Liver (tissue), 9 donors: ENCODE measurements around the gene JAGN1. TPM values are rescaled to one million over a fixed set of nuclear protein-coding genes. Genes with fewer than 3 reads are reported as not detected.
"Not testable (repeated sequence)": the region's sequence is repeated elsewhere in the genome, so short reads cannot be mapped to it uniquely, and the experiment has no call there.

Experiments used
- DNase-seq: peaks from one replicate; pipeline ENCODE4 v3.0.0-alpha.2; 2017; ENCODE audit warnings: low spot score
- H3K27ac ChIP-seq, 2 donors: one replicate each; pipeline ENCODE4 v1.7.0; 2013; ENCODE audit warnings: inconsistent platforms in 2 of 2, low read length in 2 of 2, control low read depth in 1 of 2, low read depth in 1 of 2, mild to moderate bottlenecking in 1 of 2
- H3K27me3 ChIP-seq, 4 donors: one replicate each; pipeline versions ENCODE4 v1.6.1 to v1.7.0; 2013; ENCODE audit warnings: low read length in 3 of 4, inconsistent platforms in 1 of 4, mild to moderate bottlenecking in 1 of 4, moderate library complexity in 1 of 4; ENCODE audit not compliant: control insufficient read depth in 4 of 4, insufficient read depth in 4 of 4
- H3K36me3 ChIP-seq, 4 donors: one replicate each; pipeline versions ENCODE4 v1.6.1 to v1.7.0; 2013; ENCODE audit warnings: low read length in 3 of 4, mild to moderate bottlenecking in 3 of 4, low read depth in 1 of 4, moderate library complexity in 1 of 4; ENCODE audit not compliant: control insufficient read depth in 4 of 4, insufficient read depth in 3 of 4
- H3K4me1 ChIP-seq, 4 donors: one replicate each; pipeline versions ENCODE4 v1.6.1 to v1.7.0; 2013; ENCODE audit warnings: low read length in 3 of 4, mild to moderate bottlenecking in 3 of 4, moderate library complexity in 1 of 4; ENCODE audit not compliant: control insufficient read depth in 4 of 4, insufficient read depth in 4 of 4
- H3K4me3 ChIP-seq, 3 donors: one replicate each; pipeline versions ENCODE4 v1.6.1 to v1.7.0; 2013; ENCODE audit warnings: low read length in 3 of 3, control low read depth in 1 of 3, low read depth in 1 of 3, mild to moderate bottlenecking in 1 of 3
- H3K9ac ChIP-seq, 2 donors: one replicate each; pipeline ENCODE4 v1.7.0; 2013; ENCODE audit warnings: low read length in 2 of 2, mild to moderate bottlenecking in 2 of 2, moderate library complexity in 2 of 2, control low read depth in 1 of 2, low read depth in 1 of 2
- H3K9me3 ChIP-seq, 4 donors: one replicate each; pipeline versions ENCODE4 v1.6.1 to v1.7.0; 2013; ENCODE audit warnings: low read length in 3 of 4; ENCODE audit not compliant: control insufficient read depth in 4 of 4
- CTCF ChIP-seq: fragments of 150-350 bp; IDR thresholded peaks from 2 replicates; pipeline ENCODE4 v1.5.1; 2017; ENCODE audit warnings: improper control_type of control experiment, low read depth, low read length; ENCODE audit not compliant: missing input control
- EGR1 ChIP-seq, 2 donors: IDR thresholded peaks; 2 replicates each; pipeline ENCODE4 v1.6.1; 2016 to 2018; ENCODE audit warnings: antibody characterized with exemption in 2 of 2, low read depth in 2 of 2
- FOXA2 ChIP-seq: IDR thresholded peaks from 2 replicates; pipeline ENCODE4 v1.6.1; 2016; ENCODE audit warnings: antibody characterized with exemption
- GABPA ChIP-seq, 2 donors: IDR thresholded peaks in 1 of 2; conservative IDR thresholded peaks in 1 of 2; 2 replicates each; pipeline ENCODE4 v1.6.1; 2016; ENCODE audit warnings: antibody characterized with exemption in 2 of 2, mild to moderate bottlenecking in 1 of 2, moderate library complexity in 1 of 2
- HNF4G ChIP-seq: IDR thresholded peaks from 2 replicates; pipeline ENCODE4 v1.6.1; 2016; ENCODE audit warnings: antibody characterized with exemption
- JUND ChIP-seq, 2 donors: IDR thresholded peaks; 2 replicates each; pipeline ENCODE4 v1.6.1; 2016; ENCODE audit warnings: antibody characterized with exemption in 2 of 2
- RAD21 ChIP-seq, 2 donors: IDR thresholded peaks; 2 replicates each; pipeline ENCODE4 v1.6.1; 2016; ENCODE audit warnings: antibody characterized with exemption in 2 of 2, mild to moderate bottlenecking in 2 of 2
- TAF1 ChIP-seq: conservative IDR thresholded peaks from 2 replicates; pipeline ENCODE4 v1.6.1; 2016; ENCODE audit warnings: antibody characterized with exemption, mild to moderate bottlenecking
- ZBTB33 ChIP-seq: IDR thresholded peaks from 2 replicates; pipeline ENCODE4 v1.6.1; 2016; ENCODE audit warnings: antibody characterized with exemption
- WGBS: extraction: QIAGEN DNeasy Blood & Tissue Kit; methylation state at CpG from one replicate; pipeline ENCODE4 v1.1.7; 2013; 5-methylcytosine and 5-hydroxymethylcytosine counted together
- polyA plus RNA-seq, 2 donors: library from polyadenylated mRNA; stranded (reverse) in 1 of 2; unstranded in 1 of 2; fragments of 200-250 nt in 1 of 2; fragments of >200 nt in 1 of 2; fragmentation: Nextera tagmentation in 1 of 2; extraction: Ambion mirVana in 1 of 2; gene quantifications; one replicate each; pipeline versions ENCODE4 v1.2.1 to v1.2.3, GENCODE V29; 2013 to 2015
- total RNA-seq, 2 donors: library from RNA; depleted of rRNA; stranded (reverse); fragments of >200 nt; gene quantifications; one replicate each; pipeline ENCODE4 v1.2.3, GENCODE V29; 2014
- donor health status: healthy.
- donor health status: healthy.
- donor health status: healthy.
- donor health status: healthy.
- donor health status: healthy.

JAGN1 gene
- total and polyA plus RNA-seq, 4 donors, result 18.0 to 46.8 (median 30.6) TPM

GRCh38 chr3:9864200-9864927, 26.0 kb upstream of the JAGN1 start:
- Histone ChIP-seq H3K9ac (no peak overlapping the region), H3K36me3 (no peaks in the 10 kb centered on the region), H3K27ac (no peak overlapping the region), H3K27me3 (no peaks in the 10 kb centered on the region), H3K4me1 (peaks cover 0 to 8% (median 3%) of the 10 kb centered on the region in 4 donors), H3K9me3 (no peaks in the 10 kb centered on the region), H3K4me3 (no peak overlapping the region)
- DNase-seq, result no peak
- TF ChIP-seq FOXA2, result no peak
- WGBS, result 82% methylated on average over 16 of the region's 16 CpGs

GRCh38 chr3:9865125-9865637, 25.2 kb upstream of the JAGN1 start:
- 93% methylated on average over 10 of the region's 10 CpGs for WGBS
- H3K9ac ChIP-seq, H3K27ac ChIP-seq, H3K36me3 ChIP-seq, H3K4me1 ChIP-seq, H3K4me3 ChIP-seq, H3K27me3 ChIP-seq, H3K9me3 ChIP-seq, DNase-seq: not testable (repeated sequence)

GRCh38 chr3:9866639-9867038, 23.8 kb upstream of the JAGN1 start:
- no peak for DNase-seq
- WGBS, result 96% methylated on average over 8 of the region's 8 CpGs
- H3K4me1 ChIP-seq, result peaks cover 0 to 8% (median 3%) of the 10 kb centered on the region in 4 donors
- H3K9me3 ChIP-seq, result no peaks in the 10 kb centered on the region
- H3K27ac ChIP-seq, result no peak overlapping the region
- no peaks in the 10 kb centered on the region for H3K36me3 ChIP-seq
- no peaks in the 10 kb centered on the region for H3K27me3 ChIP-seq
- H3K4me3 ChIP-seq, result no peak overlapping the region
- TF ChIP-seq EGR1 (IDR thresholded peaks at IDR 0.05; ENCODE audit: low read depth in 2 of 2) (no peak), RAD21 (IDR thresholded peaks at IDR 0.05) (no peak), HNF4G (no peak), ZBTB33 (no peak), CTCF (no peak), TAF1 (no peak), GABPA (IDR thresholded peaks at IDR 0.05 in 1 of 2, conservative IDR thresholded peaks at IDR 0.05 in 1 of 2) (no peak), JUND (IDR thresholded peaks at IDR 0.05) (no peak)
- H3K9ac ChIP-seq, result no peak overlapping the region
